ENCODE results near the gene NOXO1.

Gene NOXO1

GRCh38 chr16:1998360-1998835, 17.1 kb upstream of the NOXO1 start:
- in situ Hi-C loops (cut with MboI; ENCODE audit: low sequenced_read_pairs) = no loop called here

- in situ Hi-C loops (cut with MboI; ENCODE audit: low sequenced_read_pairs) = no loop called here
Measured at GRCh38 chr16:1997494-1998359, 16.5 kb upstream of the NOXO1 start.

- in situ Hi-C loops (cut with MboI; ENCODE audit: low sequenced_read_pairs) = no loop called here
Measured at GRCh38 chr16:1993731-1994131, 12.5 kb upstream of the NOXO1 start.

- in situ Hi-C loops (cut with MboI; ENCODE audit: low sequenced_read_pairs) = no loop called here
Measured at GRCh38 chr16:1992704-1993317, 11.5 kb upstream of the NOXO1 start.

GRCh38 chr16:1991948-1992703, 10.9 kb upstream of the NOXO1 start:
- in situ Hi-C loops (cut with MboI; ENCODE audit: low sequenced_read_pairs) = no loop called here

- in situ Hi-C loops (cut with MboI; ENCODE audit: low sequenced_read_pairs) = no loop called here
Measured at GRCh38 chr16:1991588-1991947, 10.3 kb upstream of the NOXO1 start.

- in situ Hi-C loops (cut with MboI; ENCODE audit: low sequenced_read_pairs) = no loop called here
Measured at GRCh38 chr16:1991135-1991551, 9.9 kb upstream of the NOXO1 start.

- in situ Hi-C loops (cut with MboI; ENCODE audit: low sequenced_read_pairs) = no loop called here
Measured at GRCh38 chr16:1990351-1991134, 9.3 kb upstream of the NOXO1 start.

- in situ Hi-C loops (cut with MboI; ENCODE audit: low sequenced_read_pairs) = no loop called here
Measured at GRCh38 chr16:1990101-1990350, 8.8 kb upstream of the NOXO1 start.

- in situ Hi-C loops (cut with MboI; ENCODE audit: low sequenced_read_pairs) = no loop called here
Measured at GRCh38 chr16:1989209-1990100, 8.2 kb upstream of the NOXO1 start, which contains the start of gene SYNGR3. Gene SYNGR3, plus strand, starts transcription at chr16:1989970. Its CDS starts 133 bp downstream, at chr16:1990103.

GRCh38 chr16:1987198-1987597, 5.9 kb upstream of the NOXO1 start:
- in situ Hi-C loops (cut with MboI; ENCODE audit: low sequenced_read_pairs) = no loop called here

- in situ Hi-C loops (cut with MboI; ENCODE audit: low sequenced_read_pairs) = no loop called here
Measured at GRCh38 chr16:1985466-1986150, 4.3 kb upstream of the NOXO1 start.

- in situ Hi-C loops (cut with MboI; ENCODE audit: low sequenced_read_pairs) = no loop called here
Measured at GRCh38 chr16:1984347-1985225, 3.3 kb upstream of the NOXO1 start.

GRCh38 chr16:1983544-1984346, 2.5 kb upstream of the NOXO1 start, which contains the start of gene GFER:
Gene GFER, plus strand, starts transcription at chr16:1984193. Its CDS starts 26 bp downstream, at chr16:1984219.
- in situ Hi-C loops (cut with MboI; ENCODE audit: low sequenced_read_pairs) = no loop called here

GRCh38 chr16:1982991-1983543, 1.8 kb upstream of the NOXO1 start:
- in situ Hi-C loops (cut with MboI; ENCODE audit: low sequenced_read_pairs) = no loop called here

GRCh38 chr16:1982013-1982433, 754 bp upstream of the NOXO1 start:
- in situ Hi-C loops (cut with MboI; ENCODE audit: low sequenced_read_pairs) = no loop called here

- in situ Hi-C loops (cut with MboI; ENCODE audit: low sequenced_read_pairs) = no loop called here
Measured at GRCh38 chr16:1980770-1981087, 540 bp downstream of the NOXO1 start.
